HUDEP-2 (cell line): Measurements from ENCODE around the gene FADS1.
A peak's percentile ranks its signal among the peaks of the same experiment; 100 is the strongest.

Source experiments
- DNase-seq, 76 experiments: peaks; one replicate each; lab custom pipeline; 2025; ENCODE audit not compliant: unreplicated experiment in 76 of 76; lab: John Stamatoyannopoulos, UW

FADS1 gene

GRCh38 chr11:61778920-61779650, 37.7 kb downstream of the FADS1 start:
- DNase-seq: no peak

GRCh38 chr11:61778357-61778886, 38.4 kb downstream of the FADS1 start:
- no peak for DNase-seq

- DNase-seq: peak in 15 of 76 experiments; percentile 6 to 42 (median 18)
These were observed 39.3 kb downstream of the FADS1 start for GRCh38 chr11:61777234-61778090.

GRCh38 chr11:61776561-61777075, 40.2 kb downstream of the FADS1 start:
- DNase-seq: peak in 62 of 76 experiments; percentile 5 to 79 (median 52)

- peak in 7 of 76 experiments; percentile 15 to 46 (median 23) for DNase-seq
These were observed 40.9 kb downstream of the FADS1 start for GRCh38 chr11:61775606-61776554.

GRCh38 chr11:61775106-61775505, 41.7 kb downstream of the FADS1 start:
- DNase-seq: no peak

GRCh38 chr11:61774411-61774810, 42.4 kb downstream of the FADS1 start:
- peak in 1 of 76 experiments; percentile 30 for DNase-seq

- no peak for DNase-seq
These were observed 43.0 kb downstream of the FADS1 start for GRCh38 chr11:61773809-61774208.

- DNase-seq: no peak
These were observed 43.4 kb downstream of the FADS1 start for GRCh38 chr11:61773356-61773755.

- DNase-seq: no peak
These were observed 44.8 kb downstream of the FADS1 start for GRCh38 chr11:61771985-61772455.

GRCh38 chr11:61771195-61771894, 45.5 kb downstream of the FADS1 start:
- no peak for DNase-seq

- DNase-seq: no peak
These were observed 46.7 kb downstream of the FADS1 start for GRCh38 chr11:61769946-61770683.

- DNase-seq: no peak
These were observed 47.5 kb downstream of the FADS1 start for GRCh38 chr11:61769169-61769920.

GRCh38 chr11:61768376-61769076, 48.3 kb downstream of the FADS1 start:
- no peak for DNase-seq

- no peak for DNase-seq
These were observed 50.4 kb downstream of the FADS1 start for GRCh38 chr11:61766353-61766841.

- DNase-seq: no peak
These were observed 51.1 kb downstream of the FADS1 start for GRCh38 chr11:61765550-61766253.
